Liver (tissue), 3 donors: ENCODE results near the gene ZNF738.
"Not testable (repeated sequence)": the region's sequence is repeated elsewhere in the genome, so short reads cannot be mapped to it uniquely, and the experiment has no call there.

Source experiments
- CTCF ChIP-seq: fragments of 150-350 bp; IDR thresholded peaks from 2 replicates; pipeline ENCODE4 v1.5.1; 2017; ENCODE audit warnings: improper control_type of control experiment, low read depth, low read length; ENCODE audit not compliant: missing input control
- MAX ChIP-seq: IDR thresholded peaks from 2 replicates; pipeline ENCODE4 v1.6.1; 2016; ENCODE audit warnings: antibody characterized with exemption
- SP1 ChIP-seq: IDR thresholded peaks from 2 replicates; pipeline ENCODE4 v1.6.1; 2018; ENCODE audit warnings: antibody characterized with exemption, mild to moderate bottlenecking
- TAF1 ChIP-seq: conservative IDR thresholded peaks from 2 replicates; pipeline ENCODE4 v1.6.1; 2016; ENCODE audit warnings: antibody characterized with exemption, mild to moderate bottlenecking
- YY1 ChIP-seq: IDR thresholded peaks from 2 replicates; pipeline ENCODE4 v1.6.1; 2016; ENCODE audit warnings: antibody characterized with exemption, mild to moderate bottlenecking
- ZBTB33 ChIP-seq: IDR thresholded peaks from 2 replicates; pipeline ENCODE4 v1.6.1; 2016; ENCODE audit warnings: antibody characterized with exemption
- donor health status: healthy.
- donor health status: healthy.

- not testable (repeated sequence) for TF ChIP-seq CTCF, MAX, TAF1, ZBTB33, SP1, YY1
Observed at GRCh38 chr19:21312807-21313206, 46.0 kb upstream of the ZNF738 start.
